22Rv1 (cell line): Measurements from ENCODE around the gene CDH3.

Experiments used
- H3K27ac ChIP-seq: fragments of 450-650 bp; 2 replicates; pipeline ENCODE4 v1.5.1; 2017
- ZFX ChIP-seq: fragments of 450-650 bp; IDR thresholded peaks from 2 replicates; pipeline ENCODE4 v1.6.1; 2017; ENCODE audit warnings: antibody characterized with exemption, borderline replicate concordance
- TF ChIP-seq, protein P1 (sequence below): fragments of 450-650 bp; IDR thresholded peaks from 2 replicates; pipeline ENCODE4 v1.5.1; 2017; ENCODE audit warnings: mild to moderate bottlenecking

Gene CDH3

GRCh38 chr16:68617734-68618133 lies 27.4 kb upstream of the CDH3 start:
- TF ChIP-seq ZFX, result no peak
- TF ChIP-seq, protein P1, sequence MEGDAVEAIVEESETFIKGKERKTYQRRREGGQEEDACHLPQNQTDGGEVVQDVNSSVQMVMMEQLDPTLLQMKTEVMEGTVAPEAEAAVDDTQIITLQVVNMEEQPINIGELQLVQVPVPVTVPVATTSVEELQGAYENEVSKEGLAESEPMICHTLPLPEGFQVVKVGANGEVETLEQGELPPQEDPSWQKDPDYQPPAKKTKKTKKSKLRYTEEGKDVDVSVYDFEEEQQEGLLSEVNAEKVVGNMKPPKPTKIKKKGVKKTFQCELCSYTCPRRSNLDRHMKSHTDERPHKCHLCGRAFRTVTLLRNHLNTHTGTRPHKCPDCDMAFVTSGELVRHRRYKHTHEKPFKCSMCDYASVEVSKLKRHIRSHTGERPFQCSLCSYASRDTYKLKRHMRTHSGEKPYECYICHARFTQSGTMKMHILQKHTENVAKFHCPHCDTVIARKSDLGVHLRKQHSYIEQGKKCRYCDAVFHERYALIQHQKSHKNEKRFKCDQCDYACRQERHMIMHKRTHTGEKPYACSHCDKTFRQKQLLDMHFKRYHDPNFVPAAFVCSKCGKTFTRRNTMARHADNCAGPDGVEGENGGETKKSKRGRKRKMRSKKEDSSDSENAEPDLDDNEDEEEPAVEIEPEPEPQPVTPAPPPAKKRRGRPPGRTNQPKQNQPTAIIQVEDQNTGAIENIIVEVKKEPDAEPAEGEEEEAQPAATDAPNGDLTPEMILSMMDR, result no peak
- H3K27ac ChIP-seq, result no peak overlapping the region

- TF ChIP-seq, protein P1, result no peak
- TF ChIP-seq ZFX, result no peak
- no peak overlapping the region for H3K27ac ChIP-seq
Measured at GRCh38 chr16:68626557-68626956, 18.6 kb upstream of the CDH3 start.

- no peak overlapping the region for H3K27ac ChIP-seq
- TF ChIP-seq, protein P1, result no peak
- no peak for TF ChIP-seq ZFX
Measured at GRCh38 chr16:68627951-68628425, 17.1 kb upstream of the CDH3 start.

DNA sequence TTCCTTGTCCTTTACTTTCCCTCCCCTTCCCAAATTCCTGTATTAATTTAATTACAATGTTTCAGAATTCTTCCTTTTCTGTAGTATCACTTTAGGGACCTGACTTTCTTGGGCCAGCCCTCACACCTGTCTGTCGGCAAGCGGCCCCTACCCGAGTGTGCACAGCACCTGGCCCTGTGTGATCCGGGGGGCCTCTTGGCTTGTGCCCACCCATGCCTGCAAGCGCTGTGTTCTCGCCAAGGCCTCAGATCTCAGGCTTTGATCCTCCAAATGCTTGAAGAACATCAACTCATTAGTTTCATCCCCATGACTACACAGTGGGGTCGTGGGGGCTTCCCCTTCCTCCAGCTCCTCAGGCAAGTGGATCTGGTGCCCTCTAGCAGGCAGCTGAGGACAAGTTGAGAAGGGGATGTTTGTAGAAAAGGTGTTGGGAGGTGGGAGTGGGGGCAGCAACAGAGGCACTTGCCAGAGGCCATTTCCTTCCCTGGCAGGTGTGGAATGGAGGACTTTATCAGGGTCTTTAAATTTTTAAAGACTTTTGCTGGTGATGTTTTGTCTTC lies 15.7 kb upstream of the CDH3 start:
- no peak overlapping the region for H3K27ac ChIP-seq
- TF ChIP-seq, protein P1, result no peak
- no peak for TF ChIP-seq ZFX

- no peak overlapping the region for H3K27ac ChIP-seq
- TF ChIP-seq, protein P1, result no peak
- TF ChIP-seq ZFX, result no peak
Measured at GRCh38 chr16:68636064-68636560, 9.0 kb upstream of the CDH3 start.

- H3K27ac ChIP-seq, result no peak overlapping the region
- TF ChIP-seq ZFX, result no peak
- TF ChIP-seq, protein P1, result no peak
Measured at GRCh38 chr16:68636818-68637217, 8.3 kb upstream of the CDH3 start.

DNA sequence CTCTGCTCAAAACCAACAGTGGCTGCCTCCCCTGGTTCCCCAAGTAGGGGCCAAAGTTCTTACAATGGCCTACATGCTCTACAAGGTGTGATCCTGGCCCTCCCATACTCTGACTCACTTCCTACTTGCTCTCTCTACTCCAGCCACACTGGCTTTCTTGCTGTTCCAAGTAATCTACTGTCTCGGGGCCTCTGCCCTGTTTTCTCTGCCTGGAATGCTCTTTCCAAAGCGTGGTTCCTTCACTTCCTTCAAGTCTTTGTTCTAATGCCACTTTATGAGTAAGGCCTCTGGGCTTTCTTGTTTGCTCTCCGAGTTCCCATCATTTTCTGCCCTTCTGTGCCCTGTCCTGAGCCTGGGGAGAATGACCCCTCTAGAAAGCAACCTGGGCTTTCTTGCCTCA lies 4.1 kb upstream of the CDH3 start:
- TF ChIP-seq, protein P1, result no peak
- TF ChIP-seq ZFX, result no peak
- H3K27ac ChIP-seq, result no peak overlapping the region; the same call in 1 of the 2 replicates
